Trophoblast cell (in vitro differentiated cells and primary cell): ENCODE data around the gene GRK6.

Experiments used
- DNase-seq, 2 donors: peaks; one replicate each; pipeline ENCODE4 v3.0.0-alpha.2; 2016
- H2AFZ ChIP-seq: 2 replicates; pipeline ENCODE4 v1.6.1; 2013; ENCODE audit warnings: low read length, moderate library complexity, mild to moderate bottlenecking; ENCODE audit not compliant: insufficient read depth, poor library complexity
- H2AK5ac ChIP-seq: 2 replicates; pipeline ENCODE4 v1.6.1; 2013; ENCODE audit warnings: mild to moderate bottlenecking, low read length
- H2BK120ac ChIP-seq: 2 replicates; pipeline ENCODE4 v1.6.1; 2013; ENCODE audit warnings: low read length, mild to moderate bottlenecking, moderate library complexity; ENCODE audit not compliant: insufficient read depth, poor library complexity
- H2BK12ac ChIP-seq: 2 replicates; pipeline ENCODE4 v1.6.1; 2013; ENCODE audit warnings: mild to moderate bottlenecking, low read length, moderate library complexity
- H2BK5ac ChIP-seq: 2 replicates; pipeline ENCODE4 v1.6.1; 2013; ENCODE audit warnings: low read length, low read depth, moderate library complexity, mild to moderate bottlenecking; ENCODE audit not compliant: poor library complexity
- H3K14ac ChIP-seq: 2 replicates; pipeline ENCODE4 v1.6.1; 2013; ENCODE audit warnings: mild to moderate bottlenecking, low read length
- H3K18ac ChIP-seq: 2 replicates; pipeline ENCODE4 v1.6.1; 2013; ENCODE audit warnings: mild to moderate bottlenecking, low read length
- H3K23ac ChIP-seq: 2 replicates; pipeline ENCODE4 v1.6.1; 2013; ENCODE audit warnings: low read length
- H3K27ac ChIP-seq: 2 replicates; pipeline ENCODE4 v1.5.1; 2013; ENCODE audit warnings: low read depth, mild to moderate bottlenecking, inconsistent platforms, low read length, moderate library complexity
- H3K27me3 ChIP-seq: 2 replicates; pipeline ENCODE4 v1.6.1; 2013; ENCODE audit warnings: inconsistent platforms, mild to moderate bottlenecking, low read length, moderate library complexity; ENCODE audit not compliant: insufficient read depth
- H3K36me3 ChIP-seq, 2 experiments: 1 replicate in 1 of 2; 2 replicates in 1 of 2; pipeline ENCODE4 v1.6.1; 2013; ENCODE audit warnings: low read length in 2 of 2, mild to moderate bottlenecking in 2 of 2, moderate library complexity in 1 of 2; ENCODE audit not compliant: insufficient read depth in 2 of 2, control insufficient read depth in 1 of 2
- H3K4ac ChIP-seq: 2 replicates; pipeline ENCODE4 v1.6.1; 2013; ENCODE audit warnings: low read depth, mild to moderate bottlenecking, low read length, moderate library complexity
- H3K4me1 ChIP-seq, 2 experiments: 1 replicate in 1 of 2; 2 replicates in 1 of 2; pipeline ENCODE4 v1.6.1; 2013; ENCODE audit warnings: low read length in 2 of 2, mild to moderate bottlenecking in 2 of 2, moderate library complexity in 1 of 2; ENCODE audit not compliant: insufficient read depth in 2 of 2, control insufficient read depth in 1 of 2
- H3K4me2 ChIP-seq: 2 replicates; pipeline ENCODE4 v1.6.1; 2013; ENCODE audit warnings: inconsistent platforms, mild to moderate bottlenecking, low read length, moderate library complexity
- H3K4me3 ChIP-seq: 2 replicates; pipeline ENCODE4 v1.5.1; 2013; ENCODE audit warnings: mild to moderate bottlenecking, low read depth, low read length, inconsistent platforms
- H3K79me1 ChIP-seq: one replicate; pipeline ENCODE4 v1.6.1; 2013; ENCODE audit warnings: low read length
- H3K79me2 ChIP-seq: 2 replicates; pipeline ENCODE4 v1.6.1; 2013; ENCODE audit warnings: low read length, mild to moderate bottlenecking; ENCODE audit not compliant: control insufficient read depth, insufficient read depth, poor library complexity
- H3K9ac ChIP-seq: 2 replicates; pipeline ENCODE4 v1.6.1; 2013; ENCODE audit warnings: mild to moderate bottlenecking, low read length
- H3K9me3 ChIP-seq: 2 replicates; pipeline ENCODE4 v1.6.1; 2013; ENCODE audit warnings: low read depth, mild to moderate bottlenecking, control low read depth, inconsistent platforms, low read length; ENCODE audit not compliant: insufficient read depth
- H4K12ac ChIP-seq: 2 replicates; pipeline ENCODE4 v1.6.1; 2013; ENCODE audit warnings: low read depth, mild to moderate bottlenecking, low read length, moderate library complexity
- H4K8ac ChIP-seq: 2 replicates; pipeline ENCODE4 v1.6.1; 2013; ENCODE audit warnings: low read depth, mild to moderate bottlenecking, low read length, moderate library complexity
- H4K91ac ChIP-seq: one replicate; pipeline ENCODE4 v1.6.1; 2013; ENCODE audit warnings: low read depth, mild to moderate bottlenecking, low read length, moderate library complexity
- WGBS: extraction: QIAGEN DNeasy Blood & Tissue Kit; methylation state at CpG from one replicate; pipeline ENCODE4 v1.1.7; 2013; ENCODE audit warnings: missing lambda C conversion rate; ENCODE audit not compliant: insufficient read length, insufficient coverage; ENCODE audit errors: extremely low coverage; 5-methylcytosine and 5-hydroxymethylcytosine counted together

Gene GRK6

GRCh38 chr5:177405312-177405711, 21.2 kb upstream of the GRK6 start:
- Histone ChIP-seq H4K12ac (no peak overlapping the region), H2BK12ac (no peak overlapping the region), H3K79me2 (no peaks in the 10 kb centered on the region), H3K4me2 (no peak overlapping the region), H2BK120ac (no peak overlapping the region), H3K4ac (no peak overlapping the region), H2BK5ac (no peak overlapping the region), H3K27ac (no peak overlapping the region), H3K36me3 (no peaks in the 10 kb centered on the region), H3K4me3 (no peak overlapping the region), H4K91ac (no peak overlapping the region), H2AK5ac (no peak overlapping the region), H3K9ac (no peak overlapping the region), H2AFZ (no peak overlapping the region), H3K9me3 (peaks cover 1% of the 10 kb centered on the region), H4K8ac (no peak overlapping the region), H3K14ac (no peak overlapping the region), H3K79me1 (peaks cover 2% of the 10 kb centered on the region), H3K18ac (no peak overlapping the region), H3K4me1 (peaks cover 14 to 23% of the 10 kb centered on the region in 2 experiments), H3K23ac (no peak overlapping the region), H3K27me3 (peaks cover 28% of the 10 kb centered on the region)
- no peak for DNase-seq
- no CpG with 5 or more reads among the region's 2 CpGs for WGBS

GRCh38 chr5:177405805-177406204, 20.7 kb upstream of the GRK6 start:
- Histone ChIP-seq H2AK5ac (no peak overlapping the region), H3K79me1 (peaks cover 2% of the 10 kb centered on the region), H3K27ac (no peak overlapping the region), H2BK120ac (no peak overlapping the region), H3K79me2 (no peaks in the 10 kb centered on the region), H3K23ac (no peak overlapping the region), H3K9ac (no peak overlapping the region), H2BK12ac (no peak overlapping the region), H3K4me2 (no peak overlapping the region), H4K8ac (no peak overlapping the region), H3K27me3 (peaks cover 28% of the 10 kb centered on the region), H3K36me3 (no peaks in the 10 kb centered on the region), H3K4me3 (no peak overlapping the region), H3K4me1 (peaks cover 14 to 23% of the 10 kb centered on the region in 2 experiments), H4K91ac (no peak overlapping the region), H3K18ac (no peak overlapping the region), H2BK5ac (no peak overlapping the region), H2AFZ (no peak overlapping the region), H3K9me3 (peaks cover 1% of the 10 kb centered on the region), H3K14ac (no peak overlapping the region), H3K4ac (no peak overlapping the region), H4K12ac (no peak overlapping the region)
- no CpG with 5 or more reads among the region's 5 CpGs for WGBS
- peak in 1 of 2 donors; percentile 10 for DNase-seq

GRCh38 chr5:177409043-177409801, 17.3 kb upstream of the GRK6 start, which contains the start of gene F12:
Gene F12 (minus strand): TSS chr5:177409564. CDS start chr5:177409527, 37 bp downstream.
- Histone ChIP-seq H4K12ac (no peak within 1 kb of the TSS), H3K23ac (no peak within 1 kb of the TSS), H2BK5ac (no peak within 1 kb of the TSS), H3K79me1 (no peaks in the 10 kb centered on the region), H2AFZ (no peak within 1 kb of the TSS), H3K9ac (no peak within 1 kb of the TSS), H2BK120ac (no peak within 1 kb of the TSS), H3K4me1 (peaks cover under 1 to 2% of the 10 kb centered on the region in 2 experiments), H3K14ac (no peak within 1 kb of the TSS), H3K27me3 (peaks cover 14% of the 10 kb centered on the region), H4K91ac (no peak within 1 kb of the TSS), H3K36me3 (no peaks in the 10 kb centered on the region), H3K4me2 (no peak within 1 kb of the TSS), H3K18ac (no peak within 1 kb of the TSS), H3K4ac (no peak within 1 kb of the TSS), H2BK12ac (no peak within 1 kb of the TSS), H3K4me3 (no peak within 1 kb of the TSS), H3K9me3 (peaks cover 1% of the 10 kb centered on the region), H3K27ac (no peak within 1 kb of the TSS), H4K8ac (no peak within 1 kb of the TSS), H3K79me2 (no peaks in the 10 kb centered on the region), H2AK5ac (no peak within 1 kb of the TSS)
- DNase-seq, result no peak
- no CpG with 5 or more reads among the region's 9 CpGs for WGBS

- H4K12ac ChIP-seq, result no peak overlapping the region
- H2BK5ac ChIP-seq, result no peak overlapping the region
- WGBS, result no CpG with 5 or more reads among the region's 3 CpGs
- H3K23ac ChIP-seq, result no peak overlapping the region
- peaks cover 1% of the 10 kb centered on the region for H3K9me3 ChIP-seq
- no peak overlapping the region for H3K4me3 ChIP-seq
- no peak for DNase-seq
- H3K79me2 ChIP-seq, result no peaks in the 10 kb centered on the region
- H4K8ac ChIP-seq, result no peak overlapping the region
- H3K4me1 ChIP-seq, result no peaks in the 10 kb centered on the region
- H3K79me1 ChIP-seq, result no peaks in the 10 kb centered on the region
- no peak overlapping the region for H4K91ac ChIP-seq
- peaks cover 1% of the 10 kb centered on the region for H3K27me3 ChIP-seq
- H2BK120ac ChIP-seq, result no peak overlapping the region
- no peak overlapping the region for H3K9ac ChIP-seq
- H2BK12ac ChIP-seq, result no peak overlapping the region
- H3K36me3 ChIP-seq, result no peaks in the 10 kb centered on the region
- no peak overlapping the region for H2AFZ ChIP-seq
- no peak overlapping the region for H3K4me2 ChIP-seq
- no peak overlapping the region for H3K14ac ChIP-seq
- no peak overlapping the region for H2AK5ac ChIP-seq
- no peak overlapping the region for H3K18ac ChIP-seq
- no peak overlapping the region for H3K4ac ChIP-seq
- no peak overlapping the region for H3K27ac ChIP-seq
Measured at GRCh38 chr5:177410575-177410974, 15.9 kb upstream of the GRK6 start.
